ENCODE measurements around the gene IFNLR1.

DNA sequence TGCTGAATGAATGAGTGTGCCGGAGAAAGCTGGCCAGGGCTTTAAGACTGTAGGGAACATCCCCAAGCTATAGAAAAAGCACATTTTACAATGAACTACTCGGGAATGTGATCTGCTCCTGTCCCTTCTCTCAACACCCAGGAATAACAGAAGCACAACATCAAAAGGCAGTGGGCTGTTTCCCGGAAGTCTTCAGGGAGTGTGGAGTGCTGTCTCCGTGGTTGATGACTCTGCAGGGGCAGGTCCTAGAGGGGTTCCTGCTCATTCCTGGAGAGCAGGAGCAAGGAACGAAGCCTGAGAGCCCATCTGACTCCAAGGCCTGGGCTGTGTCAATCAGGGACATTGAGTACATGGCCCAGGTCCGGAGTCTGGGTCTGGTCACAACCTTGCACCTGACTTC lies 39.3 kb downstream of the IFNLR1 start:
- TF ChIP-seq POLR2AphosphoS5 (IDR thresholded peaks at IDR 0.05) = no peak
- TF ChIP-seq, protein P1, sequence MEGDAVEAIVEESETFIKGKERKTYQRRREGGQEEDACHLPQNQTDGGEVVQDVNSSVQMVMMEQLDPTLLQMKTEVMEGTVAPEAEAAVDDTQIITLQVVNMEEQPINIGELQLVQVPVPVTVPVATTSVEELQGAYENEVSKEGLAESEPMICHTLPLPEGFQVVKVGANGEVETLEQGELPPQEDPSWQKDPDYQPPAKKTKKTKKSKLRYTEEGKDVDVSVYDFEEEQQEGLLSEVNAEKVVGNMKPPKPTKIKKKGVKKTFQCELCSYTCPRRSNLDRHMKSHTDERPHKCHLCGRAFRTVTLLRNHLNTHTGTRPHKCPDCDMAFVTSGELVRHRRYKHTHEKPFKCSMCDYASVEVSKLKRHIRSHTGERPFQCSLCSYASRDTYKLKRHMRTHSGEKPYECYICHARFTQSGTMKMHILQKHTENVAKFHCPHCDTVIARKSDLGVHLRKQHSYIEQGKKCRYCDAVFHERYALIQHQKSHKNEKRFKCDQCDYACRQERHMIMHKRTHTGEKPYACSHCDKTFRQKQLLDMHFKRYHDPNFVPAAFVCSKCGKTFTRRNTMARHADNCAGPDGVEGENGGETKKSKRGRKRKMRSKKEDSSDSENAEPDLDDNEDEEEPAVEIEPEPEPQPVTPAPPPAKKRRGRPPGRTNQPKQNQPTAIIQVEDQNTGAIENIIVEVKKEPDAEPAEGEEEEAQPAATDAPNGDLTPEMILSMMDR (IDR thresholded peaks at IDR 0.05) = no peak

Data from transverse colon (tissue), 4 donors.